ENCODE data around the gene CXCL6. TPM values are rescaled to one million over a fixed set of nuclear protein-coding genes. Genes with fewer than 3 reads are reported as not detected.

The CXCL6 gene
- total RNA-seq, 1 donor from 2014 or later = 16.7 TPM

- Mint-ChIP-seq H3K36me3 (ENCODE audit: low read depth, unreplicated experiment) (no peaks in the 10 kb centered on the region), H3K4me3 (ENCODE audit: unreplicated experiment) (no peak overlapping the region), H3K27me3 (ENCODE audit: low read depth, unreplicated experiment) (no peaks in the 10 kb centered on the region), H3K4me1 (ENCODE audit: low read depth, unreplicated experiment) (no peaks in the 10 kb centered on the region), H3K27ac (ENCODE audit: unreplicated experiment) (no peak overlapping the region), H3K9me3 (ENCODE audit: unreplicated experiment) (peaks cover 3% of the 10 kb centered on the region)
- H2AFZ ChIP-seq (ENCODE audit: low read depth, low read length) = no peak overlapping the region
- H3K27me3 ChIP-seq (ENCODE audit: insufficient read depth, low read length) = no peaks in the 10 kb centered on the region
- no peaks in the 10 kb centered on the region for H3K9me3 ChIP-seq (ENCODE audit: insufficient read depth, low read depth, low read length)
- no peak overlapping the region for H3K4me2 ChIP-seq (ENCODE audit: low read length)
- H3K79me2 ChIP-seq (ENCODE audit: insufficient read depth, low read length) = no peaks in the 10 kb centered on the region
- TF ChIP-seq EZH2 (IDR thresholded peaks at IDR 0.05; ENCODE audit: insufficient read depth, low read length) = no peak
- TF ChIP-seq, protein P1, sequence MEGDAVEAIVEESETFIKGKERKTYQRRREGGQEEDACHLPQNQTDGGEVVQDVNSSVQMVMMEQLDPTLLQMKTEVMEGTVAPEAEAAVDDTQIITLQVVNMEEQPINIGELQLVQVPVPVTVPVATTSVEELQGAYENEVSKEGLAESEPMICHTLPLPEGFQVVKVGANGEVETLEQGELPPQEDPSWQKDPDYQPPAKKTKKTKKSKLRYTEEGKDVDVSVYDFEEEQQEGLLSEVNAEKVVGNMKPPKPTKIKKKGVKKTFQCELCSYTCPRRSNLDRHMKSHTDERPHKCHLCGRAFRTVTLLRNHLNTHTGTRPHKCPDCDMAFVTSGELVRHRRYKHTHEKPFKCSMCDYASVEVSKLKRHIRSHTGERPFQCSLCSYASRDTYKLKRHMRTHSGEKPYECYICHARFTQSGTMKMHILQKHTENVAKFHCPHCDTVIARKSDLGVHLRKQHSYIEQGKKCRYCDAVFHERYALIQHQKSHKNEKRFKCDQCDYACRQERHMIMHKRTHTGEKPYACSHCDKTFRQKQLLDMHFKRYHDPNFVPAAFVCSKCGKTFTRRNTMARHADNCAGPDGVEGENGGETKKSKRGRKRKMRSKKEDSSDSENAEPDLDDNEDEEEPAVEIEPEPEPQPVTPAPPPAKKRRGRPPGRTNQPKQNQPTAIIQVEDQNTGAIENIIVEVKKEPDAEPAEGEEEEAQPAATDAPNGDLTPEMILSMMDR (IDR thresholded peaks at IDR 0.05; ENCODE audit: insufficient read depth, low read depth, low read length) = no peak
- H4K20me1 ChIP-seq (ENCODE audit: insufficient read depth, low read length) = no peaks in the 10 kb centered on the region
- no peak overlapping the region for H3K4me3 ChIP-seq (ENCODE audit: insufficient read depth, low read depth, low read length)
- no peak overlapping the region for H3K9ac ChIP-seq (ENCODE audit: low read length)
- FAIRE-seq (no peak), DNase-seq (ENCODE audit: low read depth) (no peak)
- no peaks in the 10 kb centered on the region for H3K36me3 ChIP-seq (ENCODE audit: insufficient read depth, low read length)
- H3K4me1 ChIP-seq (ENCODE audit: insufficient read depth, low read length) = no peaks in the 10 kb centered on the region
- H3K27ac ChIP-seq (ENCODE audit: low read depth, low read length) = no peak overlapping the region
These were observed 33.3 kb upstream of the CXCL6 start for GRCh38 chr4:73803213-73803612.

DNA sequence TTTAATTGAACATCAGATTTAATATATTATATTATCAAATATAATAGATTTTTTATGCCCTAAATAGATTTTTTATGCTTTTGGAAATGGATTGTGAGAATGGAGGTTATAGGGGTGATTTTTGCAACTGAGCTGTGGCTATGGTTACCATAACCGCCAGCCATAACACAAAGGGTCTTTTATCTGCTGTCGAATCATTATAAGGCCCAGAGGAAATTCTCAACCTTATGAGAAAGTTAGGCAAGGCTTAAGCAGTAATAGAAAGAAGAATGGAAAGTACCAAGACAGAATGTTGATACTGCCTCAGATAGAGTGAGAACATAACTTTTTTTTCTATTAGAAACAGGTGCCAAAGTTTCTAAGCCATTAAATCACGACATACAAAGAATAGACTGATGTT is 26.3 kb upstream of the CXCL6 start:
- FAIRE-seq = no peak
- no peaks in the 10 kb centered on the region for H3K79me2 ChIP-seq (ENCODE audit: insufficient read depth, low read length)
- no peaks in the 10 kb centered on the region for H4K20me1 ChIP-seq (ENCODE audit: insufficient read depth, low read length)
- no peaks in the 10 kb centered on the region for H3K27me3 ChIP-seq (ENCODE audit: insufficient read depth, low read length)
- no peak overlapping the region for H3K4me3 ChIP-seq (ENCODE audit: insufficient read depth, low read depth, low read length)
- H3K9me3 ChIP-seq (ENCODE audit: insufficient read depth, low read depth, low read length) = no peaks in the 10 kb centered on the region
- H3K9ac ChIP-seq (ENCODE audit: low read length) = no peak overlapping the region
- no peaks in the 10 kb centered on the region for H3K9me3 Mint-ChIP-seq (ENCODE audit: unreplicated experiment)
- H3K4me2 ChIP-seq (ENCODE audit: low read length) = no peak overlapping the region
- no peaks in the 10 kb centered on the region for H3K36me3 Mint-ChIP-seq (ENCODE audit: low read depth, unreplicated experiment)
- no peak overlapping the region for H3K27ac ChIP-seq (ENCODE audit: low read depth, low read length)
- no peak overlapping the region for H3K27ac Mint-ChIP-seq (ENCODE audit: unreplicated experiment)
- no peak for DNase-seq (ENCODE audit: low read depth)
- peaks cover 6% of the 10 kb centered on the region for H3K4me1 Mint-ChIP-seq (ENCODE audit: low read depth, unreplicated experiment)
- TF ChIP-seq, protein P1 (IDR thresholded peaks at IDR 0.05; ENCODE audit: insufficient read depth, low read depth, low read length) = no peak
- TF ChIP-seq EZH2 (IDR thresholded peaks at IDR 0.05; ENCODE audit: insufficient read depth, low read length) = no peak
- no peaks in the 10 kb centered on the region for H3K27me3 Mint-ChIP-seq (ENCODE audit: low read depth, unreplicated experiment)
- no peak overlapping the region for H2AFZ ChIP-seq (ENCODE audit: low read depth, low read length)
- peaks cover under 1% of the 10 kb centered on the region for H3K4me1 ChIP-seq (ENCODE audit: insufficient read depth, low read length)
- no peak overlapping the region for H3K4me3 Mint-ChIP-seq (ENCODE audit: unreplicated experiment)
- H3K36me3 ChIP-seq (ENCODE audit: insufficient read depth, low read length) = no peaks in the 10 kb centered on the region

GRCh38 chr4:73811841-73812240 is 24.6 kb upstream of the CXCL6 start:
- Mint-ChIP-seq H3K4me1 (ENCODE audit: low read depth, unreplicated experiment) (peaks cover 16% of the 10 kb centered on the region), H3K27ac (ENCODE audit: unreplicated experiment) (no peak overlapping the region), H3K4me3 (ENCODE audit: unreplicated experiment) (no peak overlapping the region), H3K9me3 (ENCODE audit: unreplicated experiment) (no peaks in the 10 kb centered on the region), H3K36me3 (ENCODE audit: low read depth, unreplicated experiment) (no peaks in the 10 kb centered on the region), H3K27me3 (ENCODE audit: low read depth, unreplicated experiment) (no peaks in the 10 kb centered on the region)
- Histone ChIP-seq H3K27me3 (ENCODE audit: insufficient read depth, low read length) (no peaks in the 10 kb centered on the region), H3K9ac (ENCODE audit: low read length) (no peak overlapping the region), H3K27ac (ENCODE audit: low read depth, low read length) (no peak overlapping the region), H3K9me3 (ENCODE audit: insufficient read depth, low read depth, low read length) (no peaks in the 10 kb centered on the region), H2AFZ (ENCODE audit: low read depth, low read length) (no peak overlapping the region), H3K4me1 (ENCODE audit: insufficient read depth, low read length) (peaks cover 10% of the 10 kb centered on the region), H3K36me3 (ENCODE audit: insufficient read depth, low read length) (no peaks in the 10 kb centered on the region), H3K79me2 (ENCODE audit: insufficient read depth, low read length) (no peaks in the 10 kb centered on the region), H4K20me1 (ENCODE audit: insufficient read depth, low read length) (no peaks in the 10 kb centered on the region), H3K4me3 (ENCODE audit: insufficient read depth, low read depth, low read length) (no peak overlapping the region), H3K4me2 (ENCODE audit: low read length) (no peak overlapping the region)
- DNase-seq (ENCODE audit: low read depth) = no peak
- FAIRE-seq = no peak
- TF ChIP-seq, protein P1 (IDR thresholded peaks at IDR 0.05; ENCODE audit: insufficient read depth, low read depth, low read length) = no peak
- no peak for TF ChIP-seq EZH2 (IDR thresholded peaks at IDR 0.05; ENCODE audit: insufficient read depth, low read length)

Data from astrocyte (in vitro differentiated cells and primary cell).